DND-41 (cell line): Measurements from ENCODE around the gene G0S2.

ENCODE experiments used
- ATAC-seq: fragments of 200-7000 bp; cut with Tn5 transposase; 3 replicates; pipeline ENCODE4 v1.9.1; 2021; ENCODE audit warnings: low read depth; ENCODE audit not compliant: insufficient read depth
- DNase-seq: peaks from one replicate; pipeline ENCODE4 v3.0.0-alpha.2; 2020
- H2AFZ ChIP-seq: 2 replicates; pipeline ENCODE4 v1.6.0; 2012; ENCODE audit warnings: low read depth, low read length
- H3K27ac ChIP-seq: 2 replicates; pipeline ENCODE4 v1.5.1; 2012; ENCODE audit warnings: low read length, inconsistent platforms
- H3K27me3 ChIP-seq: fragments of 200-600 bp; sonication (generic); 2 replicates; pipeline ENCODE4 v1.6.0; 2012; ENCODE audit warnings: low read length, mild to moderate bottlenecking, inconsistent platforms; ENCODE audit not compliant: insufficient read depth, poor library complexity
- H3K36me3 ChIP-seq: 2 replicates; pipeline ENCODE4 v1.5.1; 2012; ENCODE audit warnings: low read length, inconsistent platforms; ENCODE audit not compliant: insufficient read depth
- H3K4me1 ChIP-seq: 2 replicates; pipeline ENCODE4 v1.5.1; 2012; ENCODE audit warnings: mild to moderate bottlenecking, low read length; ENCODE audit not compliant: insufficient read depth
- H3K4me2 ChIP-seq: 2 replicates; pipeline ENCODE4 v1.6.0; 2012; ENCODE audit warnings: mild to moderate bottlenecking, moderate library complexity, low read length, inconsistent platforms; ENCODE audit not compliant: insufficient read depth
- H3K4me3 ChIP-seq, 2 experiments: fragments of 200-600 bp in 1 of 2; shearing (Covaris generic) in 1 of 2; 2 replicates each; pipeline ENCODE4 v1.5.1; 2012 to 2016; ENCODE audit warnings: inconsistent platforms in 2 of 2, low read length in 2 of 2, mild to moderate bottlenecking in 2 of 2, low read depth in 1 of 2, moderate library complexity in 1 of 2
- H3K79me2 ChIP-seq: 2 replicates; pipeline ENCODE4 v1.6.0; 2012; ENCODE audit warnings: low read length, inconsistent platforms; ENCODE audit not compliant: insufficient read depth
- H3K9ac ChIP-seq: 2 replicates; pipeline ENCODE4 v1.6.0; 2012; ENCODE audit warnings: low read depth, mild to moderate bottlenecking, inconsistent platforms, low read length, moderate library complexity
- H3K9me3 ChIP-seq: 2 replicates; pipeline ENCODE4 v1.5.1; 2012; ENCODE audit warnings: low read length, moderate library complexity, mild to moderate bottlenecking, inconsistent platforms; ENCODE audit not compliant: insufficient read depth, severe bottlenecking
- H4K20me1 ChIP-seq: 2 replicates; pipeline ENCODE4 v1.6.0; 2012; ENCODE audit warnings: low read length; ENCODE audit not compliant: insufficient read depth
- EZH2 ChIP-seq: IDR thresholded peaks from 3 replicates; pipeline ENCODE4 v1.6.1; 2012; ENCODE audit warnings: borderline replicate concordance, low read depth, mild to moderate bottlenecking, moderate library complexity, low read length, inconsistent platforms; ENCODE audit not compliant: severe bottlenecking
- TF ChIP-seq, protein P1 (sequence below): IDR thresholded peaks from 2 replicates; pipeline ENCODE4 v1.5.1; 2012; ENCODE audit warnings: borderline replicate concordance, low read length, moderate library complexity, mild to moderate bottlenecking; ENCODE audit not compliant: poor library complexity, severe bottlenecking; ENCODE audit errors: extremely low read depth

G0S2 gene

DNA sequence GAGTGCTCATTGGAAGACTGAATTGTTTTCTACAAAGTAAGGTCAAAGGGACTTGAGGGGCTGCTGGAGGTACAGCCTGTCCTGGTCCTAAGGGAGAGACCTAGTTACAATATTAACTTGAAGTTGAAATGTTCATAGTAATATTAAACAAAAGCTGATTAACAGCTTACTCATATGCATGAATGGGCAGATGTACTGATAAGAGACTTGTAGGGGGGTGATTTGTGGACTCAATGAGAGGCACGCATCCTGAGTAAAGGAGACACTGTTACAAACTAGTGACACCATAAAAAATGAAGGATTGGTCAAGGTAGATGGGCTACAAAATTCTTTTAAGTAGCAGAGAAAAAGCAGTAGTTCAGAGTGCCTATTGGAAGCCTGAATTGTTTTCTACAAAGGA is 32.1 kb downstream of the G0S2 start:
- Histone ChIP-seq H3K36me3 (no peaks in the 10 kb centered on the region), H3K4me1 (no peaks in the 10 kb centered on the region), H2AFZ (no peak overlapping the region), H3K4me2 (no peak overlapping the region), H3K9ac (no peak overlapping the region), H3K27ac (no peak overlapping the region), H3K4me3 (no peak overlapping the region), H3K79me2 (no peaks in the 10 kb centered on the region), H3K27me3 (no peaks in the 10 kb centered on the region), H3K9me3 (no peaks in the 10 kb centered on the region), H4K20me1 (no peaks in the 10 kb centered on the region)
- TF ChIP-seq, protein P1, sequence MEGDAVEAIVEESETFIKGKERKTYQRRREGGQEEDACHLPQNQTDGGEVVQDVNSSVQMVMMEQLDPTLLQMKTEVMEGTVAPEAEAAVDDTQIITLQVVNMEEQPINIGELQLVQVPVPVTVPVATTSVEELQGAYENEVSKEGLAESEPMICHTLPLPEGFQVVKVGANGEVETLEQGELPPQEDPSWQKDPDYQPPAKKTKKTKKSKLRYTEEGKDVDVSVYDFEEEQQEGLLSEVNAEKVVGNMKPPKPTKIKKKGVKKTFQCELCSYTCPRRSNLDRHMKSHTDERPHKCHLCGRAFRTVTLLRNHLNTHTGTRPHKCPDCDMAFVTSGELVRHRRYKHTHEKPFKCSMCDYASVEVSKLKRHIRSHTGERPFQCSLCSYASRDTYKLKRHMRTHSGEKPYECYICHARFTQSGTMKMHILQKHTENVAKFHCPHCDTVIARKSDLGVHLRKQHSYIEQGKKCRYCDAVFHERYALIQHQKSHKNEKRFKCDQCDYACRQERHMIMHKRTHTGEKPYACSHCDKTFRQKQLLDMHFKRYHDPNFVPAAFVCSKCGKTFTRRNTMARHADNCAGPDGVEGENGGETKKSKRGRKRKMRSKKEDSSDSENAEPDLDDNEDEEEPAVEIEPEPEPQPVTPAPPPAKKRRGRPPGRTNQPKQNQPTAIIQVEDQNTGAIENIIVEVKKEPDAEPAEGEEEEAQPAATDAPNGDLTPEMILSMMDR, result no peak
- no peak for TF ChIP-seq EZH2
- DNase-seq (no peak), ATAC-seq (no peak)

DNA sequence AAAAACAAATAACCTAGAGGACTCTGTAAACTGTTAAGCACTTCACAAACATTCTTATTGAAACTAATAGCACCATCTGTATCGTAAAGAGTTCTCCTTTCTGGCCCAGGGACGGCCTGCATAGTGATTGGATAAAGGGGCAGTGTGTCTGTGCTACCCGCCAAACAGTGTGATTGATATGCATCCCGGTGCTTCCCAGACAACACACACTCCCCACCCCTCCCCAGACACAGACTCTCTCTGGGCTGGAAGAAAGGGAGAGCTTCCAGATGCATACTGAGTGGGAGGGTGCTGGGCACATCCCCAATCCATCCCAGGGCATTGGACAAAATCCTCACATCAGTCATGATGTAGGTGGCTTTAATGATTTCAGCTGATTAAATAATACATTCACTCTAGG is 33.1 kb downstream of the G0S2 start:
- no peak overlapping the region for H3K4me2 ChIP-seq
- no peaks in the 10 kb centered on the region for H3K79me2 ChIP-seq
- ATAC-seq (no peak), DNase-seq (no peak)
- no peak overlapping the region for H2AFZ ChIP-seq
- H3K4me1 ChIP-seq, result no peaks in the 10 kb centered on the region
- no peaks in the 10 kb centered on the region for H4K20me1 ChIP-seq
- H3K27me3 ChIP-seq, result no peaks in the 10 kb centered on the region
- no peak overlapping the region for H3K27ac ChIP-seq
- no peaks in the 10 kb centered on the region for H3K36me3 ChIP-seq
- no peak for TF ChIP-seq EZH2
- TF ChIP-seq, protein P1, result no peak
- H3K4me3 ChIP-seq, result no peak overlapping the region
- H3K9me3 ChIP-seq, result no peaks in the 10 kb centered on the region
- H3K9ac ChIP-seq, result no peak overlapping the region

DNA sequence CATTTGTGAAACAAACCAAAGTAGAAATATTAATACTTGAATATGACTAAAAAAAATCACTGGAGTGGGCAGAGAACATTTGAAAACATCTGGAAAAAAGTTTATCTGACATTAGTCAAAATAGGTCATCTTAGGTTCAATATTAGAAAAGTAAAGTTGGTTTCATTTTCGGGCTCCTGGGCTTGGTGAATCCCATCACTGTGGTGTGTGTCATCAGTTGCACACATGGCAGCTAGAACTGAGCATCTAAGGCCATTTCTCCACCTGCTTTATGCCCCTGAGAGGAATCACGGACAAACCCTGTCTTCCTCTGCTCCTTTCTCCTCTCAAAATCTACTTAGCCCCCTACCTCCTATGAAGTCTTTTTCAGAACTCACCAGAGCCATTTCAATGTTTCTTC is 34.9 kb downstream of the G0S2 start:
- Histone ChIP-seq H3K4me1 (no peaks in the 10 kb centered on the region), H3K27ac (no peak overlapping the region), H3K4me3 (no peak overlapping the region), H4K20me1 (no peaks in the 10 kb centered on the region), H3K9ac (no peak overlapping the region), H3K9me3 (no peaks in the 10 kb centered on the region), H3K79me2 (no peaks in the 10 kb centered on the region), H3K4me2 (no peak overlapping the region), H3K27me3 (no peaks in the 10 kb centered on the region), H3K36me3 (no peaks in the 10 kb centered on the region), H2AFZ (no peak overlapping the region)
- TF ChIP-seq, protein P1, result no peak
- no peak for TF ChIP-seq EZH2
- DNase-seq (no peak), ATAC-seq (peak; percentile 56; the same call in 1 of the 3 replicates)

DNA sequence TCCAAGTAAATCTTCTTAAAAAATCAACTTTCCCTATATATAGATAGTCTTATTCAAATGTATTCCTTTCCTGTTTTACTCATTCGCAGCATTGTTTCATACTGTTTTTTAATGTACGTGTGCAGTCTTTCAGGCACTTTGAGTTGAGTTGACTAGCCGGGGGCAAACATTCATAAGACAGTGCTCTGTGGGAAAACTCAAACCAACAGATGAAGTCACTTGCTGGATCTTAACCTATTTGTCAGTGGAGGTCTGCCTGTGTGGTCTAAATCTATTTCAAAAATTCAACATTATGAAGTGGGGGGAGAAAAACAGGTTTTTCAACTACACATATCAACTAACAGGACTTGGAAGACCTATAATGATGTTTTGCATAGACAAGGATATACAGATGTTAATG is 35.6 kb downstream of the G0S2 start:
- no peak for DNase-seq
- TF ChIP-seq EZH2, result no peak
- TF ChIP-seq, protein P1, result no peak
- no peak overlapping the region for H3K4me2 ChIP-seq

More for the DNA sequence above, 35.6 kb downstream of the G0S2 start:
- H4K20me1 ChIP-seq, result no peaks in the 10 kb centered on the region
- H2AFZ ChIP-seq, result no peak overlapping the region
- no peaks in the 10 kb centered on the region for H3K79me2 ChIP-seq
- no peak for ATAC-seq
- no peak overlapping the region for H3K4me3 ChIP-seq
- no peak overlapping the region for H3K9ac ChIP-seq
- H3K27me3 ChIP-seq, result no peaks in the 10 kb centered on the region
- no peaks in the 10 kb centered on the region for H3K36me3 ChIP-seq
- no peaks in the 10 kb centered on the region for H3K9me3 ChIP-seq
- H3K4me1 ChIP-seq, result no peaks in the 10 kb centered on the region
- H3K27ac ChIP-seq, result no peak overlapping the region
